ENCODE results near the gene SCP2.

Gene SCP2

GRCh38 chr1:53069663-53070327 lies 142.7 kb downstream of the SCP2 start:
- TF ChIP-seq POLR2AphosphoS5 (IDR thresholded peaks at IDR 0.05; ENCODE audit: low read depth) (no peak), SPI1 (IDR thresholded peaks at IDR 0.05; ENCODE audit: borderline replicate concordance, low read depth) (no peak), GABPA (IDR thresholded peaks at IDR 0.05; ENCODE audit: low read depth) (no peak), CTCF (IDR thresholded peaks at IDR 0.05; ENCODE audit: insufficient read depth, low read length) (no peak), REST (IDR thresholded peaks at IDR 0.05; ENCODE audit: insufficient replicate concordance, low read depth) (no peak)
- no peak for DNase-seq (ENCODE audit: low read depth in 1 of 2, low spot score in 1 of 2)
- H3K27ac ChIP-seq (replicated peaks) = no peak overlapping the region
- H3K4me3 ChIP-seq (replicated peaks; ENCODE audit: insufficient read depth, low read length) = no peak overlapping the region
- no peaks in the 10 kb centered on the region for H3K27me3 ChIP-seq (ENCODE audit: insufficient read depth, poor library complexity, severe bottlenecking)

GRCh38 chr1:53070621-53071020 lies 143.5 kb downstream of the SCP2 start:
- TF ChIP-seq GABPA (IDR thresholded peaks at IDR 0.05; ENCODE audit: low read depth) = no peak
- TF ChIP-seq POLR2AphosphoS5 (IDR thresholded peaks at IDR 0.05; ENCODE audit: low read depth) = no peak
- no peak for TF ChIP-seq CTCF (IDR thresholded peaks at IDR 0.05; ENCODE audit: insufficient read depth, low read length)
- no peak for TF ChIP-seq REST (IDR thresholded peaks at IDR 0.05; ENCODE audit: insufficient replicate concordance, low read depth)
- no peak for TF ChIP-seq SPI1 (IDR thresholded peaks at IDR 0.05; ENCODE audit: borderline replicate concordance, low read depth)
- no peak overlapping the region for H3K4me3 ChIP-seq (replicated peaks; ENCODE audit: insufficient read depth, low read length)
- no peak for DNase-seq (ENCODE audit: low read depth in 1 of 2, low spot score in 1 of 2)
- H3K27ac ChIP-seq (replicated peaks) = no peak overlapping the region
- no peaks in the 10 kb centered on the region for H3K27me3 ChIP-seq (ENCODE audit: insufficient read depth, poor library complexity, severe bottlenecking)

- H3K4me3 ChIP-seq (replicated peaks; ENCODE audit: insufficient read depth, low read length) = no peak overlapping the region
- no peak for TF ChIP-seq POLR2AphosphoS5 (IDR thresholded peaks at IDR 0.05; ENCODE audit: low read depth)
- TF ChIP-seq GABPA (IDR thresholded peaks at IDR 0.05; ENCODE audit: low read depth) = no peak
- TF ChIP-seq REST (IDR thresholded peaks at IDR 0.05; ENCODE audit: insufficient replicate concordance, low read depth) = no peak
- no peaks in the 10 kb centered on the region for H3K27me3 ChIP-seq (ENCODE audit: insufficient read depth, poor library complexity, severe bottlenecking)
- no peak for DNase-seq (ENCODE audit: low read depth in 1 of 2, low spot score in 1 of 2)
- H3K27ac ChIP-seq (replicated peaks) = no peak overlapping the region
These were observed 144.2 kb downstream of the SCP2 start for GRCh38 chr1:53071167-53071865.

Measured in HL-60 (cell line).